ENCODE data around the gene SGPL1.

- TF ChIP-seq POLR2A (IDR thresholded peaks at IDR 0.05; ENCODE audit: low read depth, low read length) (no peak), TCF12 (IDR thresholded peaks at IDR 0.05; ENCODE audit: low read depth, low read length) (no peak), PKNOX1 (IDR thresholded peaks at IDR 0.05) (no peak), NR2C1 (IDR thresholded peaks at IDR 0.05) (no peak), MEF2B (IDR thresholded peaks at IDR 0.05; ENCODE audit: partially characterized antibody, poor library complexity, severe bottlenecking) (no peak), EED (IDR thresholded peaks at IDR 0.05; ENCODE audit: low read depth) (no peak)
These were observed 114.7 kb downstream of the SGPL1 start for GRCh38 chr10:70930263-70931000.

All from GM12878 (cell line).